Measurements from ENCODE around the gene TRIM27.
"Not testable (repeated sequence)": the region's sequence is repeated elsewhere in the genome, so short reads cannot be mapped to it uniquely, and the experiment has no call there.

Gene TRIM27

GRCh38 chr6:28862077-28862476 is 61.7 kb downstream of the TRIM27 start:
- no peak for DNase-seq

- DNase-seq, result no peak
Measured at GRCh38 chr6:28861339-28861738, 62.4 kb downstream of the TRIM27 start.

- DNase-seq, result no peak
Measured at GRCh38 chr6:28860581-28860980, 63.2 kb downstream of the TRIM27 start.

GRCh38 chr6:28858963-28859362 is 64.8 kb downstream of the TRIM27 start:
- no peak for DNase-seq

GRCh38 chr6:28856620-28857005 is 67.2 kb downstream of the TRIM27 start:
- no peak for DNase-seq

GRCh38 chr6:28854405-28854804 is 69.4 kb downstream of the TRIM27 start:
- not testable (repeated sequence) for DNase-seq

All from inflammatory macrophage (primary cell).